Measurements from ENCODE around the gene CMTM7.

The CMTM7 gene

GRCh38 chr3:32355751-32356291 is 35.8 kb upstream of the CMTM7 start:
- Histone ChIP-seq H3K9me3 (ENCODE audit: control extremely low read depth in 1 of 5, control insufficient read depth in 4 of 5, insufficient read depth in 2 of 5, low read depth in 1 of 5, low read length in 4 of 5) (no peaks in the 10 kb centered on the region), H3K27me3 (replicated peaks in 2 of 5; ENCODE audit: control insufficient read depth in 4 of 5, insufficient read depth in 5 of 5, low read length in 4 of 5) (no peaks in the 10 kb centered on the region), H3K4me1 (ENCODE audit: control extremely low read depth in 1 of 4, control insufficient read depth in 4 of 4, insufficient read depth in 4 of 4, low read length in 3 of 4) (no peaks in the 10 kb centered on the region), H3K36me3 (ENCODE audit: control insufficient read depth in 4 of 4, insufficient read depth in 4 of 4, low read length in 3 of 4) (no peaks in the 10 kb centered on the region), H3K27ac (ENCODE audit: insufficient read depth in 1 of 2, low read depth in 1 of 2, low read length in 2 of 2, poor library complexity in 1 of 2, severe bottlenecking in 2 of 2) (no peak overlapping the region), H3K4me3 (ENCODE audit: control insufficient read depth in 1 of 7, extremely low read depth in 1 of 7, insufficient read depth in 4 of 7, low read depth in 2 of 7, low read length in 6 of 7) (no peak overlapping the region)
- WGBS (ENCODE audit: insufficient coverage), result 94% methylated on average over 5 of the region's 8 CpGs
- no peak for DNase-seq
- CTCF ChIA-PET, result interaction anchor here (1.5 kb wide), 1 partner anchor 32 kb away, joined by 3 read pairs; no protein-coding TSS in a partner anchor
- POLR2A ChIA-PET, result no interaction called here

GRCh38 chr3:32359766-32360492 is 31.7 kb upstream of the CMTM7 start:
- Histone ChIP-seq H3K9me3 (ENCODE audit: control extremely low read depth in 1 of 5, control insufficient read depth in 4 of 5, insufficient read depth in 2 of 5, low read depth in 1 of 5, low read length in 4 of 5) (no peaks in the 10 kb centered on the region), H3K4me3 (ENCODE audit: control insufficient read depth in 1 of 7, extremely low read depth in 1 of 7, insufficient read depth in 4 of 7, low read depth in 2 of 7, low read length in 6 of 7) (no peak overlapping the region), H3K4me1 (ENCODE audit: control extremely low read depth in 1 of 4, control insufficient read depth in 4 of 4, insufficient read depth in 4 of 4, low read length in 3 of 4) (no peaks in the 10 kb centered on the region), H3K27ac (ENCODE audit: insufficient read depth in 1 of 2, low read depth in 1 of 2, low read length in 2 of 2, poor library complexity in 1 of 2, severe bottlenecking in 2 of 2) (no peak overlapping the region), H3K27me3 (replicated peaks in 2 of 5; ENCODE audit: control insufficient read depth in 4 of 5, insufficient read depth in 5 of 5, low read length in 4 of 5) (no peaks in the 10 kb centered on the region), H3K36me3 (ENCODE audit: control insufficient read depth in 4 of 4, insufficient read depth in 4 of 4, low read length in 3 of 4) (peaks cover 0 to 4% (median 2%) of the 10 kb centered on the region in 4 experiments)
- ChIA-PET POLR2A (no interaction called here), CTCF (interaction anchor here (1.2 kb wide), 1 partner anchor 9 kb away, joined by 3 read pairs; no protein-coding TSS in a partner anchor)
- 95% methylated on average over 2 of the region's 5 CpGs for WGBS (ENCODE audit: insufficient coverage)
- DNase-seq, result no peak

GRCh38 chr3:32360493-32360827 is 31.2 kb upstream of the CMTM7 start:
- no peak overlapping the region for H3K27ac ChIP-seq (ENCODE audit: insufficient read depth in 1 of 2, low read depth in 1 of 2, low read length in 2 of 2, poor library complexity in 1 of 2, severe bottlenecking in 2 of 2)
- H3K27me3 ChIP-seq (replicated peaks in 2 of 5; ENCODE audit: control insufficient read depth in 4 of 5, insufficient read depth in 5 of 5, low read length in 4 of 5), result no peaks in the 10 kb centered on the region
- DNase-seq, result no peak
- WGBS (ENCODE audit: insufficient coverage), result 95% methylated on average over 2 of the region's 4 CpGs
- CTCF ChIA-PET, result interaction anchor here (1.2 kb wide), 1 partner anchor 8 kb away, joined by 3 read pairs; no protein-coding TSS in a partner anchor
- POLR2A ChIA-PET, result no interaction called here
- peaks cover 0 to 4% (median 2%) of the 10 kb centered on the region in 4 experiments for H3K36me3 ChIP-seq (ENCODE audit: control insufficient read depth in 4 of 4, insufficient read depth in 4 of 4, low read length in 3 of 4)
- H3K4me1 ChIP-seq (ENCODE audit: control extremely low read depth in 1 of 4, control insufficient read depth in 4 of 4, insufficient read depth in 4 of 4, low read length in 3 of 4), result no peaks in the 10 kb centered on the region
- H3K9me3 ChIP-seq (ENCODE audit: control extremely low read depth in 1 of 5, control insufficient read depth in 4 of 5, insufficient read depth in 2 of 5, low read depth in 1 of 5, low read length in 4 of 5), result no peaks in the 10 kb centered on the region
- no peak overlapping the region for H3K4me3 ChIP-seq (ENCODE audit: control insufficient read depth in 1 of 7, extremely low read depth in 1 of 7, insufficient read depth in 4 of 7, low read depth in 2 of 7, low read length in 6 of 7)

- CTCF ChIA-PET, result interaction anchor here (1.2 to 2.4 kb wide), 3 partner anchors 9 to 101 kb away, joined by 3 to 14 read pairs (median 6); no protein-coding TSS in a partner anchor
- no peaks in the 10 kb centered on the region for H3K9me3 ChIP-seq (ENCODE audit: control extremely low read depth in 1 of 5, control insufficient read depth in 4 of 5, insufficient read depth in 2 of 5, low read depth in 1 of 5, low read length in 4 of 5)
These were observed 24.8 kb upstream of the CMTM7 start for GRCh38 chr3:32366638-32367397.

GRCh38 chr3:32367442-32367841 is 24.2 kb upstream of the CMTM7 start:
- 97% methylated on average over 9 of the region's 10 CpGs for WGBS (ENCODE audit: insufficient coverage)
- Histone ChIP-seq H3K9me3 (ENCODE audit: control extremely low read depth in 1 of 5, control insufficient read depth in 4 of 5, insufficient read depth in 2 of 5, low read depth in 1 of 5, low read length in 4 of 5) (no peaks in the 10 kb centered on the region), H3K27me3 (replicated peaks in 2 of 5; ENCODE audit: control insufficient read depth in 4 of 5, insufficient read depth in 5 of 5, low read length in 4 of 5) (no peaks in the 10 kb centered on the region), H3K4me1 (ENCODE audit: control extremely low read depth in 1 of 4, control insufficient read depth in 4 of 4, insufficient read depth in 4 of 4, low read length in 3 of 4) (peaks cover 0 to 7% (median 2%) of the 10 kb centered on the region in 4 experiments), H3K36me3 (ENCODE audit: control insufficient read depth in 4 of 4, insufficient read depth in 4 of 4, low read length in 3 of 4) (peaks cover 0 to 6% (median 1%) of the 10 kb centered on the region in 4 experiments), H3K27ac (ENCODE audit: insufficient read depth in 1 of 2, low read depth in 1 of 2, low read length in 2 of 2, poor library complexity in 1 of 2, severe bottlenecking in 2 of 2) (no peak overlapping the region), H3K4me3 (ENCODE audit: control insufficient read depth in 1 of 7, extremely low read depth in 1 of 7, insufficient read depth in 4 of 7, low read depth in 2 of 7, low read length in 6 of 7) (peak overlapping the region in 1 of 7 experiments; percentile 15)
- ChIA-PET CTCF (interaction anchor here (1.2 to 2.4 kb wide), 3 partner anchors 9 to 100 kb away, joined by 3 to 14 read pairs (median 6); no protein-coding TSS in a partner anchor), POLR2A (no interaction called here)
- DNase-seq, result no peak

More at GRCh38 chr3:32366638-32367397, 24.8 kb upstream of the CMTM7 start:
- no peak overlapping the region for H3K4me3 ChIP-seq (ENCODE audit: control insufficient read depth in 1 of 7, extremely low read depth in 1 of 7, insufficient read depth in 4 of 7, low read depth in 2 of 7, low read length in 6 of 7)
- 61% methylated on average over 3 of the region's 6 CpGs for WGBS (ENCODE audit: insufficient coverage)
- POLR2A ChIA-PET, result no interaction called here
- H3K36me3 ChIP-seq (ENCODE audit: control insufficient read depth in 4 of 4, insufficient read depth in 4 of 4, low read length in 3 of 4), result peaks cover 0 to 6% (median 2%) of the 10 kb centered on the region in 4 experiments
- DNase-seq, result no peak
- no peak overlapping the region for H3K27ac ChIP-seq (ENCODE audit: insufficient read depth in 1 of 2, low read depth in 1 of 2, low read length in 2 of 2, poor library complexity in 1 of 2, severe bottlenecking in 2 of 2)
- H3K27me3 ChIP-seq (replicated peaks in 2 of 5; ENCODE audit: control insufficient read depth in 4 of 5, insufficient read depth in 5 of 5, low read length in 4 of 5), result no peaks in the 10 kb centered on the region
- H3K4me1 ChIP-seq (ENCODE audit: control extremely low read depth in 1 of 4, control insufficient read depth in 4 of 4, insufficient read depth in 4 of 4, low read length in 3 of 4), result peaks cover 0 to 4% (median under 1%) of the 10 kb centered on the region in 4 experiments

- WGBS (ENCODE audit: insufficient coverage), result 98% methylated on average over 5 of the region's 7 CpGs
- DNase-seq, result peak in 2 of 3 donors; percentile 45 to 63
These were observed 20.0 kb upstream of the CMTM7 start for GRCh38 chr3:32371461-32372212.

More at GRCh38 chr3:32371461-32372212, 20.0 kb upstream of the CMTM7 start:
- Histone ChIP-seq H3K4me3 (ENCODE audit: control insufficient read depth in 1 of 7, extremely low read depth in 1 of 7, insufficient read depth in 4 of 7, low read depth in 2 of 7, low read length in 6 of 7) (no peak overlapping the region), H3K9me3 (ENCODE audit: control extremely low read depth in 1 of 5, control insufficient read depth in 4 of 5, insufficient read depth in 2 of 5, low read depth in 1 of 5, low read length in 4 of 5) (no peaks in the 10 kb centered on the region), H3K36me3 (ENCODE audit: control insufficient read depth in 4 of 4, insufficient read depth in 4 of 4, low read length in 3 of 4) (peaks cover 0 to 3% (median 0%) of the 10 kb centered on the region in 4 experiments), H3K27me3 (replicated peaks in 2 of 5; ENCODE audit: control insufficient read depth in 4 of 5, insufficient read depth in 5 of 5, low read length in 4 of 5) (no peaks in the 10 kb centered on the region), H3K27ac (ENCODE audit: insufficient read depth in 1 of 2, low read depth in 1 of 2, low read length in 2 of 2, poor library complexity in 1 of 2, severe bottlenecking in 2 of 2) (no peak overlapping the region), H3K4me1 (ENCODE audit: control extremely low read depth in 1 of 4, control insufficient read depth in 4 of 4, insufficient read depth in 4 of 4, low read length in 3 of 4) (peaks cover 2 to 7% (median 4%) of the 10 kb centered on the region in 4 experiments)
- ChIA-PET CTCF (interaction anchor here (0.7 to 8.1 kb wide), 14 partner anchors 8 to 296 kb away, joined by 3 to 132 read pairs (median 4); partner anchors contain the start of gene CMTM7), POLR2A (interaction anchor here (0.9 to 1.2 kb wide), 2 partner anchors 29 to 96 kb away, joined by 3 read pairs; no protein-coding TSS in a partner anchor)

All from common myeloid progenitor, CD34-positive (primary cell).